Type B pancreatic cell (in vitro differentiated cells): Measurements from ENCODE around the gene TTC6. TPM values are rescaled to one million over a fixed set of nuclear protein-coding genes. Genes with fewer than 3 reads are reported as not detected.

Experiments used
- DNase-seq: peaks from one replicate; pipeline ENCODE4 v3.0.0; 2021; ENCODE audit warnings: mixed read lengths; ENCODE audit not compliant: unreplicated experiment; ENCODE audit errors: extremely low spot score
- H3K27ac Mint-ChIP-seq: 2 replicates; pipeline ENCODE4 v1.8.0; 2021; ENCODE audit warnings: mild to moderate bottlenecking, mixed read lengths
- H3K27me3 Mint-ChIP-seq: 2 replicates; pipeline ENCODE4 v1.8.0; 2021; ENCODE audit warnings: mixed read lengths
- H3K36me3 Mint-ChIP-seq: 2 replicates; pipeline ENCODE4 v1.8.0; 2021; ENCODE audit warnings: mixed read lengths
- H3K4me1 Mint-ChIP-seq: one replicate; pipeline ENCODE4 v1.8.0; 2021; ENCODE audit warnings: mixed read lengths; ENCODE audit not compliant: unreplicated experiment
- H3K4me3 Mint-ChIP-seq: 2 replicates; pipeline ENCODE4 v1.8.0; 2021; ENCODE audit warnings: mild to moderate bottlenecking, mixed read lengths
- H3K9me3 Mint-ChIP-seq: 2 replicates; pipeline ENCODE4 v1.8.0; 2021; ENCODE audit warnings: mixed read lengths
- CTCF ChIP-seq: fragments of 200-600 bp; sonication (generic); conservative IDR thresholded peaks from 2 replicates; pipeline ENCODE4 v1.5.0; 2021; ENCODE audit warnings: antibody characterized with exemption, mild to moderate bottlenecking
- total RNA-seq: library from RNA; stranded (reverse); gene quantifications from 2 replicates; pipeline ENCODE4 v1.2.1, GENCODE V29; 2021; ENCODE audit warnings: low replicate concordance

The TTC6 gene
- total RNA-seq, 1 donor from 2014 or later: 4.6 TPM

- no peak for DNase-seq
These were observed 4.0 kb upstream of the TTC6 start for GRCh38 chr14:37591311-37591940.

GRCh38 chr14:37591941-37592481 is 3.4 kb upstream of the TTC6 start:
- Mint-ChIP-seq H3K27ac (peak overlapping the region; percentile 93), H3K4me3 (peak overlapping the region; percentile 87), H3K27me3 (peaks cover 86% of the 10 kb centered on the region), H3K4me1 (peaks cover 16% of the 10 kb centered on the region), H3K9me3 (no peaks in the 10 kb centered on the region), H3K36me3 (peaks cover 20% of the 10 kb centered on the region)
- no peak for TF ChIP-seq CTCF
- DNase-seq: no peak

More at GRCh38 chr14:37591311-37591940, 4.0 kb upstream of the TTC6 start:
- Mint-ChIP-seq H3K9me3 (no peaks in the 10 kb centered on the region), H3K4me3 (peak overlapping the region; percentile 87), H3K36me3 (peaks cover 20% of the 10 kb centered on the region), H3K4me1 (peaks cover 16% of the 10 kb centered on the region), H3K27ac (peak overlapping the region; percentile 90), H3K27me3 (peaks cover 86% of the 10 kb centered on the region)
- TF ChIP-seq CTCF: peak; percentile 51

GRCh38 chr14:37592482-37593408 is 2.7 kb upstream of the TTC6 start:
- Mint-ChIP-seq H3K4me3 (peak overlapping the region; percentile 91), H3K36me3 (peaks cover 20% of the 10 kb centered on the region), H3K9me3 (no peaks in the 10 kb centered on the region), H3K27me3 (peaks cover 86% of the 10 kb centered on the region), H3K4me1 (peaks cover 16% of the 10 kb centered on the region), H3K27ac (peak overlapping the region; percentile 93)
- no peak for TF ChIP-seq CTCF
- no peak for DNase-seq

GRCh38 chr14:37593511-37594237 is 1.8 kb upstream of the TTC6 start:
- H3K27me3 Mint-ChIP-seq: peaks cover 85% of the 10 kb centered on the region
- DNase-seq: no peak
- peaks cover 17% of the 10 kb centered on the region for H3K36me3 Mint-ChIP-seq
- H3K4me3 Mint-ChIP-seq: peak overlapping the region; percentile 91
- H3K9me3 Mint-ChIP-seq: no peaks in the 10 kb centered on the region
- no peak for TF ChIP-seq CTCF
- peak overlapping the region; percentile 93 for H3K27ac Mint-ChIP-seq
- peaks cover 16% of the 10 kb centered on the region for H3K4me1 Mint-ChIP-seq

- peak overlapping the region; percentile 93 for H3K27ac Mint-ChIP-seq
- peak overlapping the region; percentile 91 for H3K4me3 Mint-ChIP-seq
- no peaks in the 10 kb centered on the region for H3K9me3 Mint-ChIP-seq
- H3K27me3 Mint-ChIP-seq: peaks cover 85% of the 10 kb centered on the region
- TF ChIP-seq CTCF: peak; percentile 95
- H3K4me1 Mint-ChIP-seq: peaks cover 14% of the 10 kb centered on the region
- H3K36me3 Mint-ChIP-seq: peaks cover 13% of the 10 kb centered on the region
- DNase-seq: no peak
These were observed 1.0 kb upstream of the TTC6 start for GRCh38 chr14:37594238-37594970.
